ENCODE data around the gene ZNF592. TPM values are rescaled to one million over a fixed set of nuclear protein-coding genes. Genes with fewer than 3 reads are reported as not detected.
A peak's percentile ranks its signal among the peaks of the same experiment; 100 is the strongest.

Gene ZNF592
- total and polyA plus RNA-seq, 9 of the 15 experiments (the other 6 are each of a cell fraction or from before 2014, with no cell fraction given): 0.88 to 23.8 (median 7.4) TPM

DNA sequence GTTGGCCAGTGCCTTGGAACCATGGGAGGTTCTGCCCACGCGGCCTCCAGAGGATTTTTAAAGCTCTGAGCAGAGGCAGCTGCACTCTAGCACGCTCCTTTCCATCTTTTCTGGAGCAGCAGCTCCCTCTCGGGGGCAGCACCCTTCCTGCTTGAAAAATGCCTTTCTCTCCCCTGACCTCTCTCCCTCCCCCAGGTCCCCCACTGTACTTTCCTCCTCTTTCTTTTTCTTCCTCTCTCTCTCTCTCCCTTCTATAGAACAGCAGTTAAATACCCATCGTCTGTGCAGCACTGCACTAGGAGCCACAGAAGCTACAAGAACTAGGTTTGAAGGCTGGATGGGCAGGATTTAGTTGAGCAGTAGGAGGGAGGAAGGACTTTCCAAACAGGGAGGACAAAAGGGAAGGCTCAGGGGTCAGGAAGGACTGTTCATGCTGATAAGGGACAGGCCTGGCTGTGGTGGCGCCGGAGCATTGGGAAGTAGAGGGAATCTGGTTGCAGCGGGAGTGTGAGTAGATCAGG, 73.2 kb downstream of the ZNF592 start (continued):
- peak in 1 of 2 experiments; percentile 71; a peak in 1 of 4 replicates for TF ChIP-seq MLLT1 (IDR thresholded peaks at IDR 0.05)
- peak; percentile 67 to 81 for TF ChIP-seq RAD21 (CRISPR knock-in tag; conservative IDR thresholded peaks at IDR 0.05 in 1 of 2, IDR thresholded peaks at IDR 0.05 in 1 of 2)
- TF ChIP-seq ZNF324 (CRISPR knock-in tag; IDR thresholded peaks at IDR 0.05): no peak
- peak; percentile 44; the same call in 1 of the 2 replicates for TF ChIP-seq CBFA2T3 (IDR thresholded peaks at IDR 0.05)
- 0 out of 4 replicates have a peak, but pooled peaks of 1 of the 2 experiments have one; percentile 48 for TF ChIP-seq UBTF (IDR thresholded peaks at IDR 0.05; ENCODE audit: borderline replicate concordance in 1 of 2, low read depth in 2 of 2, low read length in 2 of 2)
- TF ChIP-seq NR4A1 (CRISPR knock-in tag; IDR thresholded peaks at IDR 0.05): no peak
- peak; percentile 26; the same call in 1 of the 2 replicates for TF ChIP-seq NR4A1 (tag; IDR thresholded peaks at IDR 0.05)
- peak; percentile 38; the same call in 1 of the 2 replicates for TF ChIP-seq GABPB1 (CRISPR knock-in tag; IDR thresholded peaks at IDR 0.05)
- TF ChIP-seq ELF4 (CRISPR knock-in tag; IDR thresholded peaks at IDR 0.05): peak; percentile 53; the same call in 1 of the 2 replicates
- no peak for TF ChIP-seq ZNF133 (CRISPR knock-in tag; IDR thresholded peaks at IDR 0.05)
- peak; percentile 56; the same call in 1 of the 2 replicates for TF ChIP-seq SMARCE1 (IDR thresholded peaks at IDR 0.05)
- peak; percentile 81 for TF ChIP-seq MYC (IDR thresholded peaks at IDR 0.05; ENCODE audit: low read depth, low read length)
- no peak for TF ChIP-seq MYC (CRISPR knock-in tag; IDR thresholded peaks at IDR 0.05; ENCODE audit: borderline replicate concordance, low read depth)
- TF ChIP-seq NFRKB (IDR thresholded peaks at IDR 0.05; ENCODE audit: low read depth): no peak
- peak in 1 of 2 experiments; percentile 18; a peak in 1 of 4 replicates for TF ChIP-seq NRF1 (conservative IDR thresholded peaks at IDR 0.05 in 1 of 2, IDR thresholded peaks at IDR 0.05 in 1 of 2)
- TF ChIP-seq SMC3 (conservative IDR thresholded peaks at IDR 0.05; ENCODE audit: insufficient read depth, low read depth, low read length): 0 out of 2 replicates have a peak, but pooled peaks have one; percentile 26

All from K562 (cell line).